Spleen (tissue), 7 donors: ENCODE data around the gene IL32.

ENCODE experiments used
- CTCF ChIP-seq, 11 experiments: fragments of 200-600 bp in 7 of 11; fragments of 450-650 bp in 4 of 11; sonication (generic) in 4 of 11; IDR thresholded peaks in 8 of 11; conservative IDR thresholded peaks in 3 of 11; 1 replicate in 7 of 11; 2 replicates in 4 of 11; pipeline versions ENCODE4 v1.4.0 to v1.8.0; 2016 to 2021; ENCODE audit warnings: antibody characterized with exemption in 11 of 11, inconsistent platforms in 4 of 11, mild to moderate bottlenecking in 1 of 11
- POLR2A ChIP-seq, 3 donors: fragments of 450-650 bp; IDR thresholded peaks; one replicate each; pipeline ENCODE4 v1.5.1; 2017; ENCODE audit warnings: antibody characterized with exemption in 3 of 3, mild to moderate bottlenecking in 1 of 3
- POLR2AphosphoS5 ChIP-seq, 3 donors: sonication (generic); formaldehyde crosslinking; IDR thresholded peaks; one replicate each; pipeline ENCODE4 v1.5.1; 2017; ENCODE audit warnings: antibody characterized with exemption in 3 of 3
- donor health status: DM: no; HTN: no; CAD: no; lungs with moderate emphysema.
- donor health status: DM: no; HTN: no; CAD: no.
- donor health status: DM: no; HTN: no; CAD: no.

GRCh38 chr16:3020604-3021448 is 44.6 kb upstream of the IL32 start:
- TF ChIP-seq POLR2A (IDR thresholded peaks at IDR 0.05) (no peak), CTCF (IDR thresholded peaks at IDR 0.05 in 8 of 11, conservative IDR thresholded peaks at IDR 0.05 in 3 of 11) (peak in 2 of 11 experiments; percentile 1 to 8), POLR2AphosphoS5 (IDR thresholded peaks at IDR 0.05) (peak in 1 of 3 donors; percentile 60)
